Tibial nerve (tissue), 4 donors: ENCODE measurements around the gene RNF217. TPM values are rescaled to one million over a fixed set of nuclear protein-coding genes. Genes with fewer than 3 reads are reported as not detected.

Experiments used
- DNase-seq, 2 donors: peaks; one replicate each; pipeline ENCODE4 v3.0.0-alpha.2; 2019; ENCODE audit warnings: low spot score in 2 of 2
- H3K27ac ChIP-seq, 4 donors: fragments of 200-600 bp; sonication (generic) in 3 of 4; one replicate each; pipeline ENCODE4 v1.5.1; 2017 to 2019; ENCODE audit warnings: mild to moderate bottlenecking in 1 of 4
- H3K27me3 ChIP-seq, 2 donors: fragments of 200-600 bp; sonication (generic) in 1 of 2; one replicate each; pipeline versions ENCODE4 v1.5.1 to v1.6.0; 2017 to 2019
- H3K36me3 ChIP-seq, 3 donors: fragments of 200-600 bp; sonication (generic); one replicate each; pipeline ENCODE4 v1.5.1; 2018 to 2019
- H3K4me1 ChIP-seq, 4 donors: fragments of 200-600 bp; sonication (generic) in 3 of 4; one replicate each; pipeline ENCODE4 v1.5.1; 2017 to 2019
- H3K4me3 ChIP-seq, 4 donors: fragments of 200-600 bp; sonication (generic) in 3 of 4; one replicate each; pipeline ENCODE4 v1.5.1; 2017 to 2019; ENCODE audit warnings: mild to moderate bottlenecking in 1 of 4, moderate library complexity in 1 of 4
- H3K9me3 ChIP-seq, 4 donors: fragments of 200-600 bp; sonication (generic) in 3 of 4; one replicate each; pipeline ENCODE4 v1.5.1; 2017 to 2019
- EP300 ChIP-seq, 2 donors: sonication (generic); formaldehyde crosslinking; IDR thresholded peaks; one replicate each; pipeline ENCODE4 v1.6.1; 2017; ENCODE audit warnings: antibody characterized with exemption in 2 of 2, mild to moderate bottlenecking in 1 of 2
- POLR2A ChIP-seq, 2 donors: fragments of 450-650 bp; IDR thresholded peaks; one replicate each; pipeline ENCODE4 v1.6.1; 2017; ENCODE audit warnings: antibody characterized with exemption in 2 of 2, mild to moderate bottlenecking in 2 of 2, moderate library complexity in 2 of 2
- WGBS, 2 donors: methylation state at CpG; one replicate each; pipeline ENCODE4 v1.1.5; 2018; 5-methylcytosine and 5-hydroxymethylcytosine counted together
- total RNA-seq, 4 donors: library from RNA; depleted of rRNA; stranded (reverse); fragments of >200 nt; gene quantifications; one replicate each; pipeline ENCODE4 v1.1.0, GENCODE V29; 2016
- TF ChIP-seq, protein P1 (sequence below), 5 experiments: fragments of 200-600 bp in 3 of 5; fragments of 450-650 bp in 2 of 5; sonication (generic) in 3 of 5; IDR thresholded peaks; one replicate each; pipeline ENCODE4 v1.5.1; 2016 to 2019; ENCODE audit warnings: antibody characterized with exemption in 5 of 5, mild to moderate bottlenecking in 3 of 5, moderate library complexity in 2 of 5

Gene RNF217
- total RNA-seq, 4 donors from 2014 or later = 26.7 to 40.2 (median 35.5) TPM

DNA sequence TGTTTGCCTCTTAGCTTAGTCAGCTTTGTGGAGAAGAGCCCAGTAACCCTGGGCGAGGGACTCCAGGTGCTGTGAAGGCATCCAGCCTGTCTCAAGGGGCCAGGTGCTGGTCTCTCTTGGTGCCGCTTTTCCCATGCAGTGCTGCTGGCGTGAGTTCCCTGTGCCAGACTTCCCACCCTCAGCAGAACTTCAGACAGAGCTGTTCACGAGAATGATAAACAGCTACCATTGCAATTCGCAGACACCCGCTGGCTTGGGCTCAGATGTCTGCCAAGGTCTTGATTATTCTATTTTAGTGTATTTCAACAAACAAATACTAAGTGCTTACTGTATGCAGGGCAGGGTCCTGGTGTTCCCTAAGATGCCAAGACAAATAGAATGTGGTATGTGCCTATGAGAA, 57.7 kb downstream of the RNF217 start:
- H3K27me3 ChIP-seq = no peaks in the 10 kb centered on the region
- DNase-seq = no peak
- H3K4me1 ChIP-seq = peaks cover 0 to 15% (median 0%) of the 10 kb centered on the region in 4 donors
- no peaks in the 10 kb centered on the region for H3K9me3 ChIP-seq
- no peak overlapping the region for H3K4me3 ChIP-seq
- no peaks in the 10 kb centered on the region for H3K36me3 ChIP-seq
- H3K27ac ChIP-seq = no peak overlapping the region
- TF ChIP-seq POLR2A (IDR thresholded peaks at IDR 0.05) = no peak
- TF ChIP-seq EP300 (IDR thresholded peaks at IDR 0.05) = no peak
- TF ChIP-seq, protein P1, sequence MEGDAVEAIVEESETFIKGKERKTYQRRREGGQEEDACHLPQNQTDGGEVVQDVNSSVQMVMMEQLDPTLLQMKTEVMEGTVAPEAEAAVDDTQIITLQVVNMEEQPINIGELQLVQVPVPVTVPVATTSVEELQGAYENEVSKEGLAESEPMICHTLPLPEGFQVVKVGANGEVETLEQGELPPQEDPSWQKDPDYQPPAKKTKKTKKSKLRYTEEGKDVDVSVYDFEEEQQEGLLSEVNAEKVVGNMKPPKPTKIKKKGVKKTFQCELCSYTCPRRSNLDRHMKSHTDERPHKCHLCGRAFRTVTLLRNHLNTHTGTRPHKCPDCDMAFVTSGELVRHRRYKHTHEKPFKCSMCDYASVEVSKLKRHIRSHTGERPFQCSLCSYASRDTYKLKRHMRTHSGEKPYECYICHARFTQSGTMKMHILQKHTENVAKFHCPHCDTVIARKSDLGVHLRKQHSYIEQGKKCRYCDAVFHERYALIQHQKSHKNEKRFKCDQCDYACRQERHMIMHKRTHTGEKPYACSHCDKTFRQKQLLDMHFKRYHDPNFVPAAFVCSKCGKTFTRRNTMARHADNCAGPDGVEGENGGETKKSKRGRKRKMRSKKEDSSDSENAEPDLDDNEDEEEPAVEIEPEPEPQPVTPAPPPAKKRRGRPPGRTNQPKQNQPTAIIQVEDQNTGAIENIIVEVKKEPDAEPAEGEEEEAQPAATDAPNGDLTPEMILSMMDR (IDR thresholded peaks at IDR 0.05) = no peak
- 86 to 93% methylated on average over 6 of the region's 6 CpGs for WGBS, 2 donors

DNA sequence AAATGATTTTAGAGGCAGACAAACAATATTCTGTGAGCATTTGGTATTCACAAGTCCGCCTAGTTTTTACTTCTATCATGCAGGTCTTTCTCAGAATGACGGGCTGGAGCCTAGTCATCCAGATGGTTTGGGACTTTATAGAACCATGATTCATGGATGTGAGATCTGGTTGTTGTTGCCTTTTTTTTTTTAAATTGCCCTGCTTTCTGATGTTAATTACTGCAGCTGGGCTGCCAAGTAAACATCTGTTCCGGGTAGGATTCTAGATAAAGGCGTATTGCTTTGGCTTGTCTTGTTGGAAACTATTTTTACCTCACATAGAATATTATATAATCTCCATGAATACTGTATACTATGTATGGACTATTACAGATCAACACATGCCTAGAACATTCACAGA, 58.1 kb downstream of the RNF217 start:
- H3K27ac ChIP-seq = no peak overlapping the region
- no peak for DNase-seq
- H3K36me3 ChIP-seq = no peaks in the 10 kb centered on the region
- H3K4me1 ChIP-seq = peaks cover 0 to 15% (median 0%) of the 10 kb centered on the region in 4 donors
- no peak overlapping the region for H3K4me3 ChIP-seq
- H3K9me3 ChIP-seq = no peaks in the 10 kb centered on the region
- WGBS, 2 donors = 50 to 59% methylated on average over 4 of the region's 4 CpGs
- TF ChIP-seq, protein P1 (IDR thresholded peaks at IDR 0.05) = no peak
- TF ChIP-seq POLR2A (IDR thresholded peaks at IDR 0.05) (no peak), EP300 (IDR thresholded peaks at IDR 0.05) (no peak)
- H3K27me3 ChIP-seq = no peaks in the 10 kb centered on the region

DNA sequence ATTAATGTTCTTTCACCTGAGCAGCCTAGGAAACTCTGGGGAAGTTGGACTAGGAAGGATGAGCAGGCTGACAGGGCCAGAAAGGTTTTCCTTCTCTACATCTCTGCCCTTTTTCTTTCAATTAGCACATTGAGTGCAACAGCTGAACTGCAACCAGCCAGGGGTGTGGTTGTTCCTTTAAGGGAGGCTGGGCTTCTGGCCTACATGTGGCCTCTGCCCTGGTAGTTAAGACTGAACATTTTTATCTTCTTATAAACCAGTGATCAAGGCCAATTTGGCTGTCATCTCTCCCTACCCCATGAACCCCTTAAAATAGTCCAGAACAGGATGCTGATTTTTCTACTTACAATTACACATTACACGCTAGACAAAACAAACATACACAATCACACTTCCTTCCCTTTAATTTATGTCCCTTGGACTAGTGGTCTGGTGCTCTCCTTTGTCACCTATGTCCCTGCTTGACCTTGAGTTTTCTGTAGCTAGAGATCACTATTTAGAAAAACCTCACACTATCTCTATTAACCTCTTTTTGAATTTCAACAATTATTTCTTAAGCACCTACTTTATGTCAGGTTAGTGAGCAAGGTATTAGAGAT, 60.3 kb downstream of the RNF217 start:
- no peak for DNase-seq
- H3K4me3 ChIP-seq = no peak overlapping the region
- peaks cover 0 to 15% (median 0%) of the 10 kb centered on the region in 4 donors for H3K4me1 ChIP-seq
- no peaks in the 10 kb centered on the region for H3K9me3 ChIP-seq
- TF ChIP-seq, protein P1 (IDR thresholded peaks at IDR 0.05) = no peak
- TF ChIP-seq EP300 (IDR thresholded peaks at IDR 0.05) = no peak
- no peak for TF ChIP-seq POLR2A (IDR thresholded peaks at IDR 0.05)
- H3K27ac ChIP-seq = no peak overlapping the region
- 42 to 53% methylated on average over 1 of the region's 1 CpG for WGBS, 2 donors
- no peaks in the 10 kb centered on the region for H3K27me3 ChIP-seq
- no peaks in the 10 kb centered on the region for H3K36me3 ChIP-seq

DNA sequence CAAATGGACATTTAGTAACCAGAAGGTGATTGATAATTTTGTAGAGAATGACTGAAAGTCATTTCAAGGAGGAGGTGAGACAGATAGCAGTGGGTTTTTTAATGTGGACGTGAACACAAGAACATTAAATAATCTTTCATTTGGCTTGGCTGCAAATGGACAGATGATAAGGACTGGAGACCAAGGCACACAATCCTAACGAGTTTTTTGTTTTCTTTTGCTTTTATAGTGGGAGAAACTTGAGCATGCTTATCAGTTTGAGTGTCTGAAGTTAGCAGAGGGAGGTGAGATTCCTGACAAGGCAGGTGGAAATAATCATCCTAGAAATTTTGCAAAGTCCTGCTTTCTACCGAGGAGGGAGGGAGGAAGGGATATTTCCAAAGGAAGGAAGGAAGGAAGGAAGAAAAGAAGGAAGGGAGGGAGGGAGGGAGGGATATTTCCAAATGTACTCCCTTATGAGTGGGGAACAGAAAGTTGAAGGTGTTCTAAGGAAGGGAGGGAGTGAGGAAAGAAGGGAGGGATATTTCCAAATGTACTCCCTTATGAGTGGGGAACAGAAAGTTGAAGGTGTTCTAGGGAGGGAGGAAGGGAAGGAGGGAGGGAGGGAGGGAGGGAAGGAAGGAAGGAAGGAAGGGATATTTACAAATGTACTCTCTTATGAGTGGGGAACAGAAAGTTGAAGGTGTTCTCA, 63.1 kb downstream of the RNF217 start:
- Histone ChIP-seq H3K27ac (no peak overlapping the region), H3K36me3 (no peaks in the 10 kb centered on the region), H3K27me3 (no peaks in the 10 kb centered on the region), H3K4me1 (peaks cover 0 to 15% (median 0%) of the 10 kb centered on the region in 4 donors), H3K9me3 (no peaks in the 10 kb centered on the region), H3K4me3 (no peak overlapping the region)
- no peak for DNase-seq
- 57 to 67% methylated on average over 3 of the region's 3 CpGs for WGBS, 2 donors
- TF ChIP-seq POLR2A (IDR thresholded peaks at IDR 0.05) = no peak
- TF ChIP-seq, protein P1 (IDR thresholded peaks at IDR 0.05) = no peak
- TF ChIP-seq EP300 (IDR thresholded peaks at IDR 0.05) = no peak

DNA sequence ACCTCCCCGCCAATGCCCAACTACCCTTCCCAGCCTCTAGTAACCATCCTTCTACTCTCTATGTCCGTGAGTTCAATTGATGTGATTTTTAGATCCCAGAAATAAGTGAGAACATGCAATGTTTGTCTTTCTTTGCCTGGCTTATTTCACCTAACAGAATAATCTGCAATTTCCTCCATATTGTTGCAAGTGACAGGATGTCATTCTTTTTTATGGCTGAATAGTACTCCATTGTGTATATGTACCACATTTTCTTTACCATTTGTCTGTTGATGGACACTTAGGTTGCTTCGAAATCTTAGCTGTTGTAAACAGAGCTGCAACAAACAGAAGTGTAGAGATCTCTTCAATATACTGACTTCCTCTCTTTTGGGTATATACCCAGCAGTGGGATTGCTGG, 65.0 kb downstream of the RNF217 start:
- TF ChIP-seq, protein P1 (IDR thresholded peaks at IDR 0.05) = no peak
- no peak for TF ChIP-seq EP300 (IDR thresholded peaks at IDR 0.05)
- no peak for TF ChIP-seq POLR2A (IDR thresholded peaks at IDR 0.05)

More for the DNA sequence above, 65.0 kb downstream of the RNF217 start:
- 66 to 96% methylated on average over 3 of the region's 3 CpGs for WGBS, 2 donors
- Histone ChIP-seq H3K9me3 (no peaks in the 10 kb centered on the region), H3K4me1 (peaks cover 0 to 3% (median 0%) of the 10 kb centered on the region in 4 donors), H3K27me3 (no peaks in the 10 kb centered on the region), H3K36me3 (no peaks in the 10 kb centered on the region), H3K27ac (no peak overlapping the region), H3K4me3 (no peak overlapping the region)
- no peak for DNase-seq
